Measurements from ENCODE around the gene DNAAF5. TPM values are rescaled to one million over a fixed set of nuclear protein-coding genes. Genes with fewer than 3 reads are reported as not detected.

Gene DNAAF5
- total and polyA plus RNA-seq, 2 of the 13 experiments (the other 11 are each of a cell fraction or from before 2014, with no cell fraction given), result 11.9 to 21.5 TPM

- CTCF ChIA-PET (ENCODE audit: low intra/inter-chr PET ratio, low total read pairs), result no interaction called here
- peaks cover 42% of the 10 kb centered on the region for H4K20me1 ChIP-seq (ENCODE audit: insufficient read depth, low read length)
- no peak overlapping the region for H2AFZ ChIP-seq (ENCODE audit: low read length)
- peaks cover 0 to under 1% of the 10 kb centered on the region in 2 experiments; a peak in 1 of 5 replicates for H3K36me3 ChIP-seq (replicated peaks in 1 of 2; ENCODE audit: control insufficient read depth in 1 of 2, insufficient read depth in 2 of 2, low read length in 2 of 2)
- peak overlapping the region; percentile 11; the same call in 1 of the 2 replicates for H3K9ac ChIP-seq (ENCODE audit: insufficient read depth, low read depth, low read length)
- DNase-seq (ENCODE audit: low spot score) (peak; percentile 48), ATAC-seq (no peak), FAIRE-seq (peak; percentile 58)
- H3K27me3 ChIP-seq (ENCODE audit: control insufficient read depth in 1 of 2, insufficient read depth in 2 of 2, low read length in 2 of 2), result no peaks in the 10 kb centered on the region; a peak in 1 of 5 replicates
- H3K9me3 ChIP-seq (ENCODE audit: low read length), result no peaks in the 10 kb centered on the region
- no peak overlapping the region for H3K27ac ChIP-seq (ENCODE audit: extremely low read length, insufficient read depth, low read length)
- in situ Hi-C loops (cut with HindIII; ENCODE audit: extremely low pct_ligation_motif_present, low pct_unique_long_range_greater_than_20kb), result no loop called here
- no peak for TF ChIP-seq TGIF2 (CRISPR knock-in tag; IDR thresholded peaks at IDR 0.05)
- peak; percentile 99 for TF ChIP-seq ZNF3 (CRISPR knock-in tag; IDR thresholded peaks at IDR 0.05)
- no peak for TF ChIP-seq NFYB (CRISPR knock-in tag; IDR thresholded peaks at IDR 0.05)
- TF ChIP-seq MIER2 (CRISPR knock-in tag; IDR thresholded peaks at IDR 0.05), result no peak
- TF ChIP-seq DBP (CRISPR knock-in tag; IDR thresholded peaks at IDR 0.05; ENCODE audit: not compliant biosample characterization), result no peak
- no peak for TF ChIP-seq BRCA1 (CRISPR knock-in tag; IDR thresholded peaks at IDR 0.05)
- TF ChIP-seq ZFP37 (CRISPR knock-in tag; IDR thresholded peaks at IDR 0.05; ENCODE audit: borderline replicate concordance), result no peak
- TF ChIP-seq, protein P1, sequence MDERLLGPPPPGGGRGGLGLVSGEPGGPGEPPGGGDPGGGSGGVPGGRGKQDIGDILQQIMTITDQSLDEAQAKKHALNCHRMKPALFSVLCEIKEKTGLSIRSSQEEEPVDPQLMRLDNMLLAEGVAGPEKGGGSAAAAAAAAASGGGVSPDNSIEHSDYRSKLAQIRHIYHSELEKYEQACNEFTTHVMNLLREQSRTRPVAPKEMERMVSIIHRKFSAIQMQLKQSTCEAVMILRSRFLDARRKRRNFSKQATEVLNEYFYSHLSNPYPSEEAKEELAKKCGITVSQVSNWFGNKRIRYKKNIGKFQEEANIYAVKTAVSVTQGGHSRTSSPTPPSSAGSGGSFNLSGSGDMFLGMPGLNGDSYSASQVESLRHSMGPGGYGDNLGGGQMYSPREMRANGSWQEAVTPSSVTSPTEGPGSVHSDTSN (CRISPR knock-in tag; IDR thresholded peaks at IDR 0.05), result peak; percentile 40; the same call in 1 of the 2 replicates
- TF ChIP-seq TAF1 (CRISPR knock-in tag; IDR thresholded peaks at IDR 0.05), result no peak
- no peak for TF ChIP-seq RARA (CRISPR knock-in tag; IDR thresholded peaks at IDR 0.05)
- no peak for TF ChIP-seq ZNF343 (CRISPR knock-in tag; IDR thresholded peaks at IDR 0.05)
- 0 out of 2 replicates have a peak, but pooled peaks have one; percentile 16 for TF ChIP-seq ARID3A (IDR thresholded peaks at IDR 0.05; ENCODE audit: low read depth, low read length)
- peak overlapping the region; percentile 10 to 90 (median 77); a peak in 3 of 6 replicates for H3K4me3 ChIP-seq (replicated peaks in 1 of 3; ENCODE audit: insufficient read depth in 1 of 3, low read depth in 2 of 3, low read length in 3 of 3)
- H3K4me1 ChIP-seq (ENCODE audit: insufficient read depth, low read length), result peaks cover 75% of the 10 kb centered on the region
- no TSS peak for BruUV-seq (replicated peaks)
- intact Hi-C loops (cut with micrococcal nuclease; ENCODE audit: unreplicated experiment), result loop anchor here (5.0 to 10.0 kb wide), 3 partner anchors 57 to 639 kb away; partner anchors contain the start of genes ADAP1, GET4 and MICALL2
- POLR2A ChIA-PET, result no interaction called here
- H3K4me2 ChIP-seq (ENCODE audit: low read depth, low read length), result peak overlapping the region; percentile 83
- WGBS (ENCODE audit: low lambda C conversion rate), result 81% methylated on average over 7 of the region's 8 CpGs
- H3K79me2 ChIP-seq (ENCODE audit: insufficient read depth, low read length), result peaks cover 59% of the 10 kb centered on the region
These were observed 91.7 kb downstream of the DNAAF5 start for GRCh38 chr7:818031-818699.

Measured in HepG2 (cell line).